HCT116 (cell line): ENCODE measurements around the gene CTCF. TPM values are rescaled to one million over a fixed set of nuclear protein-coding genes. Genes with fewer than 3 reads are reported as not detected.

Experiments
- ATAC-seq: fragments of 200-7000 bp; cut with Tn5 transposase; 2 replicates; pipeline ENCODE4 v1.9.1; 2020; ENCODE audit warnings: mild to moderate bottlenecking, moderate library complexity
- BruUV-seq: library from RNA; stranded (reverse); fragments of 400-500 nt; replicated peaks from 2 replicates; lab custom pipeline; 2021; lab: Mats Ljungman, UMichigan
- CTCF ChIA-PET: fragments of 300-600 bp; sonication (Branson Sonifier 250); formaldehyde crosslinking; loops from one replicate; lab custom pipeline; 2021; ENCODE audit warnings: antibody characterized with exemption; lab: Charles Lee
- POLR2A ChIA-PET: fragments of 300-600, 350-600 bp; sonication (Branson Sonifier 250); formaldehyde crosslinking; loops from one replicate; lab custom pipeline; 2021; ENCODE audit warnings: antibody characterized with exemption; lab: Charles Lee
- RAD21 ChIA-PET, 2 experiments: fragments of 300-600 bp; sonication (Branson Sonifier 250); formaldehyde crosslinking; loops; one replicate each; lab custom pipeline; 2023; ENCODE audit warnings: low total read pairs in 2 of 2; ENCODE audit not compliant: uncharacterized antibody in 2 of 2, unreplicated experiment in 2 of 2, low non-redundant PET in 1 of 2; lab: Charles Lee
- DNase-seq: peaks from one replicate; pipeline ENCODE4 v3.0.0-alpha.2; 2010; ENCODE audit warnings: low read depth, low spot score
- H2AFZ ChIP-seq: fragments of 200-600 bp; shearing (Covaris generic), sonication (generic); 2 replicates; pipeline ENCODE4 v1.6.1; 2017; ENCODE audit warnings: low read depth, mixed run types, mixed read lengths, antibody characterized with exemption, low read length; ENCODE audit not compliant: poor library complexity, severe bottlenecking
- H3K27ac ChIP-seq: 2 replicates; pipeline ENCODE4 v1.5.1; 2012; ENCODE audit warnings: low read depth, low read length
- H3K27me3 ChIP-seq: fragments of 200-600 bp; sonication (generic); 2 replicates; pipeline ENCODE4 v1.6.1; 2016; ENCODE audit warnings: mixed run types, low read length, mixed read lengths; ENCODE audit not compliant: insufficient read depth
- H3K36me3 ChIP-seq, 2 experiments: fragments of 200-500 bp in 1 of 2; fragments of 200-600 bp in 1 of 2; sonication (Bioruptor generic) in 1 of 2; sonication (generic) in 1 of 2; 2 replicates each; pipeline versions ENCODE4 v1.5.1 to v1.6.1; 2014 to 2016; ENCODE audit warnings: low read length in 2 of 2, inconsistent platforms in 1 of 2, mixed read lengths in 1 of 2, mixed run types in 1 of 2; ENCODE audit not compliant: insufficient read depth in 2 of 2, control insufficient read depth in 1 of 2
- H3K4me1 ChIP-seq, 2 experiments: fragments of 200-600 bp in 1 of 2; sonication (generic) in 1 of 2; 2 replicates each; pipeline versions ENCODE4 v1.5.1 to v1.6.1; 2012 to 2017; ENCODE audit warnings: low read length in 2 of 2, inconsistent platforms in 1 of 2, mild to moderate bottlenecking in 1 of 2, mixed read lengths in 1 of 2, mixed run types in 1 of 2, moderate library complexity in 1 of 2; ENCODE audit not compliant: insufficient read depth in 2 of 2, control insufficient read depth in 1 of 2
- H3K4me2 ChIP-seq: fragments of 200-600 bp; sonication (generic); 2 replicates; pipeline ENCODE4 v1.6.1; 2017; ENCODE audit warnings: mixed run types, low read length, mixed read lengths
- H3K4me3 ChIP-seq, 2 experiments: fragments of 200-600 bp in 1 of 2; sonication (generic) in 1 of 2; replicated peaks in 1 of 2; 2 replicates each; pipeline ENCODE4 v1.5.1; 2011 to 2016; ENCODE audit warnings: low read length in 2 of 2, control low read depth in 1 of 2, low read depth in 1 of 2, mild to moderate bottlenecking in 1 of 2, mixed read lengths in 1 of 2, mixed run types in 1 of 2
- H3K79me2 ChIP-seq: fragments of 200-600 bp; sonication (generic); 2 replicates; pipeline ENCODE4 v1.6.1; 2017; ENCODE audit warnings: mild to moderate bottlenecking, mixed run types, low read length, moderate library complexity, mixed read lengths; ENCODE audit not compliant: insufficient read depth
- H3K9ac ChIP-seq: fragments of 200-600 bp; sonication (generic); 2 replicates; pipeline ENCODE4 v1.6.1; 2016; ENCODE audit warnings: low read length, mixed read lengths
- H3K9me2 ChIP-seq: fragments of 200-600 bp; sonication (generic), shearing (Covaris generic); 2 replicates; pipeline ENCODE4 v1.6.1; 2017; ENCODE audit warnings: mixed run types, mild to moderate bottlenecking, moderate library complexity; ENCODE audit not compliant: insufficient read depth
- H3K9me3 ChIP-seq, 2 experiments: fragments of 200-500 bp in 1 of 2; fragments of 200-600 bp in 1 of 2; sonication (Bioruptor generic) in 1 of 2; sonication (generic) in 1 of 2; 2 replicates each; pipeline ENCODE4 v1.6.1; 2014 to 2017; ENCODE audit warnings: low read length in 2 of 2, mixed read lengths in 2 of 2, inconsistent platforms in 1 of 2, low read depth in 1 of 2, mild to moderate bottlenecking in 1 of 2, mixed run types in 1 of 2, moderate library complexity in 1 of 2; ENCODE audit not compliant: control insufficient read depth in 1 of 2, insufficient read depth in 1 of 2
- H4K20me1 ChIP-seq: fragments of 200-600 bp; sonication (generic), shearing (Covaris generic); 2 replicates; pipeline ENCODE4 v1.6.1; 2017; ENCODE audit warnings: mixed run types, mild to moderate bottlenecking, moderate library complexity; ENCODE audit not compliant: insufficient read depth
- POLR2A ChIP-seq: IDR thresholded peaks from 2 replicates; pipeline ENCODE4 v1.7.0; 2011; ENCODE audit warnings: borderline replicate concordance; ENCODE audit not compliant: insufficient read depth, insufficient read length; ENCODE audit errors: extremely low read depth
- YY1 ChIP-seq: IDR thresholded peaks from 2 replicates; pipeline ENCODE4 v1.6.1; 2011; ENCODE audit warnings: low read length, low read depth, moderate library complexity, mild to moderate bottlenecking; ENCODE audit not compliant: insufficient replicate concordance; ENCODE audit errors: extremely low read depth
- intact Hi-C: fragments of 100-400 bp; cut with micrococcal nuclease; formaldehyde crosslinking; loops from 2 replicates; pipeline ENCODE4 v1.10.0; 2022
- total RNA-seq: library from RNA; stranded (reverse); gene quantifications from one replicate; pipeline ENCODE4 v1.2.1, GENCODE V29; 2021; ENCODE audit not compliant: unreplicated experiment
- TF ChIP-seq, protein P1 (sequence below): IDR thresholded peaks from 2 replicates; pipeline ENCODE4 v1.6.1; 2012
- TF ChIP-seq, protein P2 (sequence below), 3 experiments: fragments of 200-600 bp in 1 of 3; sonication (generic) in 1 of 3; IDR thresholded peaks in 2 of 3; conservative IDR thresholded peaks in 1 of 3; 2 replicates each; pipeline ENCODE4 v1.5.1; 2012 to 2017; ENCODE audit warnings: low read depth in 2 of 3, low read length in 2 of 3, antibody characterized with exemption in 1 of 3, borderline replicate concordance in 1 of 3, control low read depth in 1 of 3, mild to moderate bottlenecking in 1 of 3, mixed read lengths in 1 of 3, mixed run types in 1 of 3, moderate library complexity in 1 of 3; ENCODE audit not compliant: insufficient read depth in 1 of 3

The CTCF gene
- total RNA-seq, 1 experiment from 2014 or later: 48.3 TPM

- Histone ChIP-seq H3K9me3 (no peaks in the 10 kb centered on the region), H3K79me2 (peaks cover 20% of the 10 kb centered on the region; the same call in 1 of the 2 replicates), H4K20me1 (no peaks in the 10 kb centered on the region), H3K4me2 (peak within 1 kb of the TSS; percentile 94), H2AFZ (no peak within 1 kb of the TSS), H3K27me3 (no peaks in the 10 kb centered on the region), H3K9me2 (no peaks in the 10 kb centered on the region), H3K9ac (peak within 1 kb of the TSS; percentile 78), H3K4me3 (peak within 1 kb of the TSS; percentile 87 to 90), H3K4me1 (peaks cover 6 to 30% of the 10 kb centered on the region in 2 experiments; a peak in 3 of 4 replicates), H3K27ac (peak within 1 kb of the TSS; percentile 87), H3K36me3 (peaks cover 0 to 6% of the 10 kb centered on the region in 2 experiments; a peak in 1 of 4 replicates)
- ChIA-PET POLR2A (interaction anchor here (0.8 to 1.0 kb wide), 5 partner anchors 13 to 184 kb away, joined by 3 to 5 read pairs (median 3); partner anchors contain the start of gene CTCF), RAD21 (interaction anchor here in 1 of 2 experiments (0.6 kb wide), 1 partner anchor 127 kb away, joined by 3 read pairs; no protein-coding TSS in a partner anchor), CTCF (interaction anchor here (0.6 to 1.5 kb wide), 8 partner anchors 12 to 603 kb away, joined by 3 to 23 read pairs (median 4); partner anchors contain the start of gene SLC7A6)
- intact Hi-C loops: loop anchor here (10.0 kb wide), 1 partner anchor 706 kb away; no protein-coding TSS in a partner anchor
- no TSS peak for BruUV-seq
- DNase-seq: peak; percentile 94
- TF ChIP-seq, protein P1, sequence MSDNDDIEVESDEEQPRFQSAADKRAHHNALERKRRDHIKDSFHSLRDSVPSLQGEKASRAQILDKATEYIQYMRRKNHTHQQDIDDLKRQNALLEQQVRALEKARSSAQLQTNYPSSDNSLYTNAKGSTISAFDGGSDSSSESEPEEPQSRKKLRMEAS: no peak
- TF ChIP-seq, protein P2, sequence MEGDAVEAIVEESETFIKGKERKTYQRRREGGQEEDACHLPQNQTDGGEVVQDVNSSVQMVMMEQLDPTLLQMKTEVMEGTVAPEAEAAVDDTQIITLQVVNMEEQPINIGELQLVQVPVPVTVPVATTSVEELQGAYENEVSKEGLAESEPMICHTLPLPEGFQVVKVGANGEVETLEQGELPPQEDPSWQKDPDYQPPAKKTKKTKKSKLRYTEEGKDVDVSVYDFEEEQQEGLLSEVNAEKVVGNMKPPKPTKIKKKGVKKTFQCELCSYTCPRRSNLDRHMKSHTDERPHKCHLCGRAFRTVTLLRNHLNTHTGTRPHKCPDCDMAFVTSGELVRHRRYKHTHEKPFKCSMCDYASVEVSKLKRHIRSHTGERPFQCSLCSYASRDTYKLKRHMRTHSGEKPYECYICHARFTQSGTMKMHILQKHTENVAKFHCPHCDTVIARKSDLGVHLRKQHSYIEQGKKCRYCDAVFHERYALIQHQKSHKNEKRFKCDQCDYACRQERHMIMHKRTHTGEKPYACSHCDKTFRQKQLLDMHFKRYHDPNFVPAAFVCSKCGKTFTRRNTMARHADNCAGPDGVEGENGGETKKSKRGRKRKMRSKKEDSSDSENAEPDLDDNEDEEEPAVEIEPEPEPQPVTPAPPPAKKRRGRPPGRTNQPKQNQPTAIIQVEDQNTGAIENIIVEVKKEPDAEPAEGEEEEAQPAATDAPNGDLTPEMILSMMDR (IDR thresholded peaks at IDR 0.05 in 2 of 3, conservative IDR thresholded peaks at IDR 0.05 in 1 of 3; ENCODE audit: borderline replicate concordance in 1 of 3, insufficient read depth in 1 of 3, low read depth in 2 of 3, low read length in 2 of 3): no peak
- TF ChIP-seq POLR2A: peak; percentile 44
- no peak for TF ChIP-seq YY1
- peak; percentile 82 for ATAC-seq
Measured at GRCh38 chr16:67660564-67661028, 98.3 kb downstream of the CTCF start, which contains the start of gene PARD6A. TSS of gene PARD6A (plus strand) at chr16:67660960. CDS start at chr16:67661039, 79 bp downstream.
